ENCODE measurements around the gene DCLK1.

Gene DCLK1

DNA sequence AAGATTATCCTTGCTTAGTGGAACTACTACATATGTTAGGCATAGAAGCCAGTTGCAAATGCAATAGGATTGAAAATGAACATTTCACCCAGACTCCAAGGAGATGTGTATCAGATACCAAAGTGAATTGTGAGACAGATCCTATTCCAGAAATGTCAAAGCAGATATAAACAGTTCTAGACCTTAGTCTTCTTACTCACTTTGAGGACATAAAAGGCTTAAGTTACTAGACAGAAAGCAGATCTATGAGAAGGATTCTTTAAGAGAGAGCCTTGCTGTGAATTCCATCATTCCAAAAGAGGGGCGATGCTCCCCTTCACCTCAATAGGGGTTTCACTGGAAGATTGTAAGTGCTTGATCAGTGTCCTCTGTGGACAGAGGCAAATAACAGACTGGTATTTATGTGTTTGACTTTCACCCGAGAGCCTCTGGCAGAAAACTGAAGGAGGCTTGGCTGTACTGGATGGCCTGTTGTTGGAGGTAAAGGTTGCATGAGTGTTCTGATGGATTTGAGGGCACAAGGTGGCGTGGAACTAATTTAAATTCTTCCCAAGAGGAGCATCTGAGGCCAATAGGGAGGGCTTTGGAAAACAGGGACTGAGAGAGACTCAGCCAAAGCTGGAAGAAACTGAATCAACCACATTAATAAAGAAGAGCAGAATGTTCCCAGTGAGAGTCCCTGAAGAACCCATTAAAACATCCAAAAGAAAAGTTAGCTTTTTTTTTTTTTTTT, 194.8 kb downstream of the DCLK1 start:
- DNase-seq = no peak

- no peak for DNase-seq
These were observed 200.2 kb downstream of the DCLK1 start for GRCh38 chr13:35930665-35931631.

- peak; percentile 74 for DNase-seq
These were observed 203.6 kb downstream of the DCLK1 start for GRCh38 chr13:35927567-35928021.

DNA sequence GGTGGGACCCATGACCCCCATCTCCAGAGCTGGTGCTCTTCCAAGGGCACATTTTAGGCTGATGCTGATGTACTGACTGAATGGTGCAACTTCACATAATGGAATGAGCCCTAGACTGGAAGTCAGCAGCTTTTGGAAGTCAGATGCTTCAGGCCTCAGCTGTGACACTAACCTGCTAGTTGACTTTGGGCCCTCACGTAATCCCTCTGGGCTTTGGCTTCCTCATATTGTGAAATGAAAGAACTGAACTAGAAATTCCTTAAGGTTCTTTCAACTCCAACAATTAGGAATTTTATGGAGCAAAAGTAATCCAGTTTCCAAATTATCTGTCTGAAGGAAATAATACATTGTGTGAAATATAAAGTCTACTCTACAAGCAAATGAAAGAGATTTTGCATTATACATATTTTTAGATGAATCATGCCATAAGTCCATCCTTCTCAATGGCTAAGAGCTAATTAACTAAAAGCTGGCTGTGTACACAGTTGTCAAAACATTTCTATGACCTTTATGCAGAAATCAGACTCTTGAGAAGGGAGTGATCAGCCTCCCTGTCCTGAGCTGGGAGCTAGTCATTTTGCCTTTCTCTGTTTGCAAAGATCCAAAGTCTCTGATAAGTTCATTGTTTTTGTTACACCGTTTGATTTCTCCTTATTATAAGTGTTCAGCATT, 204.2 kb downstream of the DCLK1 start:
- peak; percentile 23 for DNase-seq

DNA sequence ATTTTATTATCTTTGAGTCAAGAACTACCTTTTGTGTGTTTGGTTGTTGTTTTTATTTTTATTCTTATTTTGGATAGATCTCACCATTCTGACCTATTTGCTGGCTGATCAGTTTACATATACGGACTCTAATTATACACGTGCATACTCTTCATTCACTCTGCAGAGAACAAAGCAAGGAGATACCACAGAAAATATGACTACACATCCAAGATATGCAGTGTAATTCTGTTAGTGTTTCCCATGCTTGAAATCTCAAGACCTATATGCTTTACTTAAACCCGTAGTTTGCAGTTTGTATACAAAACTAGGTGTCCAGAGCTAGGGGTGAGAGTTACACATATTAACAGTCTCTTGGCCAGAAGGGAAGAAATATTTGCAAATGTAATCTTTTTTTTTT, 205.5 kb downstream of the DCLK1 start:
- peak; percentile 31 for DNase-seq

DNA sequence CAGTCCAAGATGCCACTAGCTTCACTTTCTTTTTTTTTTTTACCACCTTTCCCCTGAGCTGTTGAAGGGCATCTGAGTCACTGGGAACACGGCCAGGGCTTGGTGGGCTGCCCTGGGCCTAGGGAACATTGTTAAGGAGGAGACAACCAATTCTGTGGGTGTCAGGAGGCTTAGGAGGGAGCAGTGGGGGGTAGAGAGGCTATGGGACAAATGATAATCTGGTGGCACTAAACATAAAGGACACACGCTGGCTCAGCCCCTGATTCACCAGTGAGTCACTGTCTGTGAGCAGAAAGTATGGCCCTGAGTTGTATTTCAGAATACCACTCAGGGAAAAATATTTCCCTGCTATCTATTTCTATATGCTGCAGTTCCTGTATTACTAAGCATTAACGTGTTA, 207.8 kb downstream of the DCLK1 start:
- DNase-seq = peak; percentile 79

DNA sequence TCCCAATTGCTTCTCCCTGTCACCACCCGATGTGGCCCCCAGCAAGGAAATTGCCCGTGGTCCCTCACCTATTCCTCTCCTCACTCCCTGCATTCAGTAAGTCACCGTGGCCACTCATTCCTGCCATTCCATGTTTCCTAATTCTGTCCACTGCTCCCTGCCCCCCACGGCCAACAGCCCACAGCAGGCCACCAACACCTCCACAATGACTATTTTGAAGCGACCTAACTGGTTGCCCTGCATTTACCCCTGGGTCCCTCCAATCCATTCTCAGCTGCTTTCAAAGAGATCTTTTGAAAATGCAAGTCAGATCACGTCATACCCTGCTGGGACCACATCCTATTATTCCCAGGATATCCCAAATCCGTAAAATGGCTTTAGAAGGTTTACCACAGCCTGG, 210.4 kb downstream of the DCLK1 start:
- DNase-seq = no peak

- DNase-seq = peak; percentile 20
These were observed 213.1 kb downstream of the DCLK1 start for GRCh38 chr13:35917942-35918645.

DNA sequence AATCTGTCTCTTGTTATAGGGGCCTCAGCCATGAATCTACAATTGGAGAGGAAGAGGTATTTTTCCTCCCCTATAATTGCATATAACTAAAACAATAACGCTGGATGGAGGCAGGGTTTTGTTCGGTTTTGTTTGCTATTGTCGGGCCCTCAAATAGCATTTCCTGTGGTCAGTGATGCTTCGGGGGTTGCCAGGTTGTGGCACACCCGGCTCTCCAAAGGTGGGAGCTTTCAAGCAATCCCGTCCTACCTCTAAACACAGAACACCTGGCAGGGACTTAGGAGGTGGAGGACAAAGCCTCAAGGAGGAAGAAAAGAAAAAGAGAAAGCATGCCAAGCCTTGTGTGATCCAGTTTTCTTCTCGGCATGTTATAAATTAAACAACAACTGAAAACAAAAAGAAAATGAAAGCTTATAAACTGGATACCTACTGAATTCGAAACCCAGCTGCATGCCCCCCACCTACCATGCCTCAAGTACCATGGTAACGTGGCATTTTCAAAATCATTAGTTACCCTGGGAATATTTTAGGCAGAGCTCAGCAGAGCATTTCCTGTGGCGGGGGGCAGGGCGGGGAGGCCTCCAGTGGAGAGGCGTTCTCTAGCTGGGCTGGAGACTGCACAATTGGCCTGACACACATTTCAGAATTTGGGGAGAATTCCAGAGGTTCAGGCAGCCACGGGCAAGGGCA, 213.8 kb downstream of the DCLK1 start:
- DNase-seq = peak; percentile 49

DNA sequence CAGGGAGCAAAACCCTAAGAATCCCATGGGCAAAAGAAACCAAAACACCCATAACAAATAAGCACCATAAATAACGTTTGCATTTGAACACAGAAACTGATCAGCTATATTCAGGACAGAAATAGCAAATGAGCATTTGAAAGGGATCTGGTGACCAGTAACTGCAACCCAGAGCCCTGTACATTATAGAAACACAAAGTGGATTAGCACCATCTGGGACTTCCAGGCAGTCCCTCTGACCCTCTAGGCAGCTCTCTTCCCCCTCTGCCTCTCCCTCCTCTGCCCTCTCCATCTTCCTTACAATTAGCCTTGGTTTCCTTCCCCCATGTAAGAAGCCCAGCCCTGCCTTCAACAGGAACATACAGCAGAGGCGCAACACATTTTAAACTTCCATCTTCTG, 215.0 kb downstream of the DCLK1 start:
- DNase-seq = no peak

- DNase-seq = peak; percentile 16
These were observed 216.5 kb downstream of the DCLK1 start for GRCh38 chr13:35914662-35915061.

DNA sequence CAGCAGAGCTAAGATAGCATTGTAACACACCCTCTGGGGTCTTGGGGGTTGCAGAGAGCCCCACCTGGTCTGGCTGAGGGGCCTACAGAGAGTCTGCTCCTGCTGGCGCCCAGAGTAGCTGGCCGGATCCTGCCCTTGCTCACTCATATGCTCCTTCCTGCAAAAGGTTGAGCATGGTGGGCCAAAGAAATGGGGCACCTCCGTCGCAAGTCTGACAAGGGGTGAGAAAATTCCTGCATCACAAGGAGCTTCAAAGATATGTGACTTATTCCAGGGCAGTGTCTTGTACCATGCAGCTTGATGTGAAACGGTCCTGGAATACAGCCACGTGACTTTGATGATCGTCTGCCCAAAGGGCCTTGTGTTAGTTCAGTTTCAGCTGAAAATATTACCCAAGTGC, 218.3 kb downstream of the DCLK1 start:
- DNase-seq = no peak

GRCh38 chr13:35909837-35910540, 221.2 kb downstream of the DCLK1 start:
- DNase-seq = no peak

DNA sequence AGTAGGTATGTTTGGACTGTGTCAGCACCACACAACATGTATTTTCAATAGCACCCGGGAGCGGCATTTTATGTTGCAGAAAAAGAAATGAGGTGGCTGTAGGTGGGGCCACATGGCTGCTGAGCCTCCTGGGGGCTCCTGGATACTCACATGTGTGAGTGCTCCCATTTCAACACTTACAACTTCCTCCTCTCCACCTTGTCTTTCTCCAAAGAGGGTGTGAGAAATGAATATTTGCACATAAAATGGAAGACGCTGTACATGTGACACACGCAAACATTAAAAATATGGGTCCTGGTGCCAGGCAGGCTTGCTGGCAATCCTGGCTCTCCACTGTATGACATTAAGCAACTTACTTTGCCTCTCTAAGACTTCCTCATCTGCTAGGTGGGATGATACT, 222.1 kb downstream of the DCLK1 start:
- no peak for DNase-seq

- no peak for DNase-seq
These were observed 223.0 kb downstream of the DCLK1 start for GRCh38 chr13:35908226-35908625.

DNA sequence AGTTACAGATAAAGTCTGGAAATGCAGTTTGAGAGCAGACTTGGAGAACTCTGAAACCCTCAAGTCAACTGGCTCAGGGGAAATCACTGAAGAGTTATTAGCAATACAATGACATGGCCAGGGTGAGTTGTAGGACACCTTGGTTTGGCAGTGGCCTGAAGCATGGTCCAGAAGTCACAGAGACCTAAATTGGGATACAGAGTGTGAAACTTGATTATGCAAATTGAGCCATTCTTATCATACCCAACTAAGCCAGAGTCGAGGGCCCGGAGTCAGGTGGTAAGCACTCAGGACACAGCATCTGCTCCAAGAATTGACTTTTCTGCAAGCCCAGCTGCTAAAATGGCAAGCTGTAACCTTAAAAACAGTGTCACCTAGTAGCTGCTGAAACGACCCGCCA, 224.5 kb downstream of the DCLK1 start:
- DNase-seq = no peak

- DNase-seq = no peak
These were observed 228.1 kb downstream of the DCLK1 start for GRCh38 chr13:35903075-35903474.

DNA sequence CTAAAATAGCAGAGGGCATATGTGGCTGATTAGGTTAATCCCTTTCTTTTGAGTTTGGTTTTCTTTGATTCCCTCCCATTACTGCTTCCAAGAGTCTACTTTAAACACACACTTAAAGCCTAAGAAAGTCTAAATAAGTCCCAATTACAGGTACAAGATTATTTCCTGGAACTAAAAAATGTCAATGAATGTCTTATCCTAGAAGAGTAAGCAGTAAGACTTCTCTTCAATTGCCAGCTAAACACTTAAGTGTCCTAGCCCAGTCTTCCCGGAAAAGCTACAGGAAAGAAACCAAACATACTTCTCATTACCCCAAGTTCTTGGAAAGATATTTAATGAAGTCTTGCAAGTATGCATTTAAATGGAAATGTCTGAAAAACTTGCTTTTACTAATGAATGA, 233.1 kb downstream of the DCLK1 start:
- DNase-seq = no peak

GRCh38 chr13:35894636-35895035, 236.5 kb downstream of the DCLK1 start:
- DNase-seq = peak; percentile 8

DNA sequence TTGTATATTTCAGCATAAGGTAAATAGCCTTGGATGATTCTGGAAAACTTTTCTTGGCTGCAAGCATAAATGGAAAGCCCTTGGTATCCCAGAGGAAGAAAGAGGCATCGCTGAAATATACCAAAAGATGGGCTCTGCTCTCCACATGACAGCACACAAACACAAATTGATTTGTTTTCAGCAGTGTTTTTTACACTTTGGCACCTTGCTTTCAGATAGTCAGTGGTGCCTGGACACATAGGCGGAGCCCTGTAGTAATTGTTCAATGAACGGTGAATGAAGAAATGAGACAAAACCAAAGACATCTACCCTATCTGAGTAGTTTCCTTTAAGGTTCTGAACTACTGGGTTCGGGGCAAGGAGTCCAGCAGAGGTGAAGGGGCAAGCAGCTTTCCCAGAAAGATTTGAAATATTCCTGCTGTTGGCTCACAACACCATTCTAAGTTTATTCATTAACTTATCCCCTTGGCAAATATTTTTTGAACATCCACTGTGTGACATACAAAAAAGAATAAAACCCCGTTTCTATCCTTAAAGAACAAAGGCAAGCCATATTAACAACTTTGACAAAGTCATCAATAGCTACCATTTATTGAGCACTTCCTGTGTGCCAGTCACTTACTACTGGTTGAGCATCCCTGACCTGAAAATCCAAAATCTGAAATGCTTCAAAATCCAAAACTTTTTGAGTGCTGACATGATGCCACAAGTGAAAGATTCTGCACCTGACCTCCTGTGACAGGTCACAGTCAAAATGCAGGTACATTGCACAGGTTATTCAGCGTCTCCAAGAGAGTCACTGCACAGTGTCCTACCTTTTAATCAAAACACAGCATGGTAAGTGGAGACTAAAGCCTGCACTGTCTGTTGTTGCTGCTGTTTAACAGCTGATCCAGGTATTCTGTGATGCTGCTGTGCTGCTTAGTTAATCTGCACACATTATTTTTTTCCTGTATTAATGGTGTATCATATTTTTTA, 238.1 kb downstream of the DCLK1 start:
- no peak for DNase-seq

All from fibroblast of skin of right biceps (primary cell).